Fibroblast of upper back skin (primary cell): ENCODE data around the gene PSG4.
"Not testable (repeated sequence)": the region's sequence is repeated elsewhere in the genome, so short reads cannot be mapped to it uniquely, and the experiment has no call there.

ENCODE experiments used
- DNase-seq: peaks from one replicate; pipeline ENCODE4 v3.0.0-alpha.2; 2013

PSG4 gene

DNA sequence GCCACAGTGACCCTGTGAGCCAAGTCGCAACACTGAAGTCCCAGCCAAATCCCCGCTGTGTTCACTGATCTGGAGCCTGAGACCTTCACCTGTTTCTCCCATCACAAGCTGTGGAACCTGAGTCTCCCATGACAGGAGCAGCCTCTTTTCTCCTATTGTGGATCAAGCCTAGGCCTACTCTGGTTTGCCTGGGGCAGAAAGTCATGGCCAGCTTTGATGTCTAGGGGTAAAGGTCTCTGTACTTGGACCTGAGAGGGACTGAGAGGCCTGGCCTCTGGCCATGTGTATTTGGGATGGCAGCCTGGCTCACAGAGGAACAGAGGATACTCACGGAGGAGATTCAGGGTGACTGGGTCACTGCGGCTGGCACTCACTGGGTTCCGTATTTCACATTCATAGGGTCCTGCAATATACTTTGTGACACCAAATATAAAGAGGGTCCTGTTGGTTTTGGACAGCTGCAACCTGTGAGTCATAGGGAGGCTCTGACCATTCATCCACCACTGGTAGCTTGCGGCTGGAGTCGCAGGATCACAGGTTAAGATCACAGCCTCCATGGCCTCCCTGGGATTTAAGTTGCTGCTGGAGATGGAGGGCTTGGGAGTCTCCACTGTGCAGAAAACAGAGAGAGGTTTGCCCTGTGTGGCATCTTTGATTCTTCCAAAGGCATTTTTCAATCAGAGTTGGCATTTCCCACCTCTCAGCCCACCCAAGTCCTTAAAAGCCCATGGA is 7.6 kb downstream of the PSG4 start:
- DNase-seq = not testable (repeated sequence)

DNA sequence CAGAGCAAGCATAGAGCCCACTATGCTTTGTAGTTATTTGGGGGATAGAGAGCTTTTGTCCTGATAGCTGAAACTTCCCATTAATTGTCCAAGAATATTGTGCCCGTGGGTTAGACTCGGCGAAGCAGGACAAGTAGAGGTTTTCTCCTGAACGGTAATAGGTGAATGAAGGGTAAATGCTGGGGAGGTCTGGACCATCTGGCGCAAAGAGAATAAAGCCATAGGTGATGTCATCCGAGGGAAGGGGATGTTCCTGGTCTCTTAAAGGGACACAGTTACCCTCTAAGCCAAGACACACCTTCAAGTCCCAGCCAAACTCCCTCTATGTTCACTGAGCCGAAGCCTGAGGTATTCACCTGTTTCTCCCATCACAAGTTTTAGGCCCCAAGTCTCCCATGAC is 11.0 kb downstream of the PSG4 start:
- DNase-seq = not testable (repeated sequence)

DNA sequence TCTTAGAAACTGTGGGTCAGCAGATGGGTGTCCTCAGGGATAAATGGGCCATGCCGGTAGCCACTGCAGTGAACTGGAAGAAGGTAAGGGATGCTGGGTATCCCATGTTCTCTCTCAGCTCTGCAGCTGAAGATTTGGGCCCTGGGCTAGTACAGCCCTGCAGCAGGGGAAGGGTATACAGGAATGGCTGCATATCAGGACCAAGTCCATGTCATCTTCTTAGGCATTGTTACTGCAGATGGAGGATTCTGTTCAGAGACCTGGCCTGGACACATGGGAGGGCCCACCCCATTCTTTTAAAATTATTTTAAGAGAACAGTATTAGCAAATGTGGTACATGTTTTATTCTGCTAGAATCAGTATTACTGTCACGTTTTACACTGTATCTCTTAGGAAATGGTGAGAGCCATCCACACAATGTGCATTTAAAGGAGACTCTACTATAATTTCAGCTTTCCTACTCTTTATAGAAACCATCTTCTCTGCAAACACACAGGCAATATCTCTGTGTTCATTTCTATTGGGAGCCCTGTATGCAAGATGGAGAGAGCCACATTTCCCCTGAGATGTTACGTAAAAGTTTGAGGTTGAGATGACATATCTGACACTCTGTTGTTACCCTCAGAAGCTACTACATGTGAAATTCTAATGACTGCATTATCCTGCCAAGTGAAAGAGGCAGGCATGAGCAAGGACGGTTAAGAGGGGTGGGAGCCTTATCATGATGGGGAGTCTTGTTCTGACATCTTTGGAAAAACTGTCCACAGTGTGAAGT is 12.9 kb downstream of the PSG4 start:
- not testable (repeated sequence) for DNase-seq

DNA sequence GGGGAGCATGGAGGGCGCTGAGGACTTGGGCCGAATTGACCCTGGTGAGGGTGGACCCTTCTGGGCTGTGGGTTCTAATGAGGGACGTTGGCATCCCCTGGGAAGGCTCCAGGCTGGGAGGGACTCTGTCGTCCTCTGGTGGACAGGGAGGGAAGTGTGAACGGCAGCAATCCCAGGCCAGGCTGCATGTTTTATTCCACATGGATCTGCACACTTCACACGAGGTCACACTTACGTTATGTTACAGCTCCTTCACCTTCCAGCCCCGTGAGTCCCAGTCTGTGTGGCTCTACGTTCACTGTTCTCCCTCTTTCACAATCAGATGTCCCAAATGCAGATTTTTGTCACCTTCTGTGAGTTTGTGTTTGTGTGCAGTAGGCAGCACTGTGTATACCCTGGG is 17.3 kb downstream of the PSG4 start:
- not testable (repeated sequence) for DNase-seq

DNA sequence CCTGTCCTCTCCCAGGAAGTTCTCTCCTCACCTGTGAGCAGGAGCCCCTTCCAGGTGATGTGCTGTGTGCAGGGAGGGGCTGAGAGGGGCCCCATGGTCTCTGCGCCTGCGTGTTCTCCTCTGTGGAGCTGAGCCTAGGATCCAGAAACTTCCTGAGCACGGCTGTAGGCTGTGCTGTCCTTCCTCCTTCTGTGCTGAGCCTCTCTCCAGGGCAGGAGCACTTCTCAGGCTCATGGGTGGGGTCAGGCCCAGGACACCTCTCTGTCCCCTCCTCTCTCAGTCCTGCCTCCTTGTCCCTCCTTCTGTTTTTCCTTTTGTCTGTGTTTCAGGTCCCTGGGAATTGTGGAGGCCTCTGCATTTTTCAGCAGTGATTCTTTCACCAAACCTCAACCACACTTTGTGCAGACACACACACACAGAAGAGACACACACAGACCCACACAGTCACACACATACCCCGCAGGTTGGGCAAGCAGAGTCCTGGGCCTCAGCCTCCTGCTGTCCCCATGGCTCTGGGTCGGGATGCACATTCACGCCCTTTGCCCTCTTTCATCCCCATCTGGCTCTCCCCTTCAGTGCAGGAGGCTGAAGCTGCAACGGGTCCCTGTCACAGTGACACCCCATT is 19.0 kb downstream of the PSG4 start, which contains the start of gene PSG5:
Gene PSG5 (minus strand): TSS at position 226 of the 625 bp plus-strand sequence. CDS start 131 bp downstream, at position 95.
- peak; percentile 31 for DNase-seq

DNA sequence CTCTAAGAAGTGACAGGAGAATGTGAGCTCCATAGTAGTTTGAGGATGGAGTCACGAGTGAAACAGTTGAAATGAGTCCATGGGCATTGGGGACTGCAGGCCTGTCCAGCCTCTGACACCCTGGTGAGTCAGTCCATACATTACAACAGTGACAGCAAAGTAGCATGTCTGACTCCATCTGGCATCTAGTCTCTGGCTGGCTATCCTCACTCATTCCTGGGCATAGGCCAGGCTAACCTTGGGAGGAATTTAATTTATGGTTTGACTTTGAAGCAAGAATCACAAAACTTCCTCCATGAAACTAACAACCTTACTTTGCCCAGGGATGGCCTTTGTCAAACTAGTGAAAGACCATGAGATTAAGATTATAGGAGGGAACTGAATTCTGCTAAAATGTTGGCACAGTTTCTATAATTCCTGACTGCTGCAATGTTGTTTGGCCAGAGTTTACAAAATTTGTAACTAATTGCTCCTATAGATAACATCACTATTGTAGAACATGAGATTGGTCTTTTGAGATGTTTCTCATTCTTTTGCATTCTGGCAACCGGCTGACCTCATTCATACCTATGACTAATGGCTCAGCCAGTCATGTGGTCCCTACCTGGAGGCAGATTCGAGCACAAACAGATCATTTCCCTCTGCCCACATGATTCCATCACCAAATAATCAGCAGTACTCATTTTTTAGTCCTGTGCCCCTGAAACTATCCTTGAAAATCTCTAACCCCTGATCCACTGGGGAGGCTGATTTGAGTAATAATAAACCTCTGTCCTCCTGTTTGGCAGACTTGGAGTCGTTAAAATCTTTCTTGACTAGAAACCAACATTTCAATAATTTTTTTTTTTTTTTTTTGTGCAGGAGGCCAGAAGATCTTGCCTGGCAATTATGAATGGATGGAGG is 23.3 kb downstream of the PSG4 start:
- DNase-seq = peak; percentile 92

DNA sequence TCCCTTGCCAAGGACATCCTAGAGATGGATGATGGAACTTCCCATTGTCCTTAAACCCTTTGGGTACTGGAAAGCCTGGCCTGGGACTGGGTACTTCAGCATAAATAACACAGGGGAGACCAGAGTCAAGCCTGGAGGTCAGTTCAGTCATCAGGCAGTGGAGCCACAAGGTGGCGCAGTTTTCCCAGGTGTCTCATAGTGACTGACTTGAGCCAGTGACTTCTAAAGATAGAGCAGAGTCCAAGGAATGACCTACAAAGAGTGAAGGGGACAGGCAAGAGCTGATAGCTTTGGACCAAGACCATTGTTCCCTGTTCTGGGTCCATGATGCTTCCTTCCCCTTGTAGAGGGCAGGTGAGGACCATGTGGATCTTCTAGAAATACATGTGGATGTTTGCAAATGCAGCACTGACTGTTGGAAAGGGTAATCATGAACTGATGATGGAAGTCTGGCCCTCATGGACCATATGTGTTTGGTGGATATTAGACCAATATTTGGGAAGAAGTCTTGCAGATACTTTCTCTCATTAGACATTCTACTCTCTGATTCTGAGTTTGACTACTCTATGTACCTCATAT is 25.8 kb downstream of the PSG4 start:
- DNase-seq = not testable (repeated sequence)

DNA sequence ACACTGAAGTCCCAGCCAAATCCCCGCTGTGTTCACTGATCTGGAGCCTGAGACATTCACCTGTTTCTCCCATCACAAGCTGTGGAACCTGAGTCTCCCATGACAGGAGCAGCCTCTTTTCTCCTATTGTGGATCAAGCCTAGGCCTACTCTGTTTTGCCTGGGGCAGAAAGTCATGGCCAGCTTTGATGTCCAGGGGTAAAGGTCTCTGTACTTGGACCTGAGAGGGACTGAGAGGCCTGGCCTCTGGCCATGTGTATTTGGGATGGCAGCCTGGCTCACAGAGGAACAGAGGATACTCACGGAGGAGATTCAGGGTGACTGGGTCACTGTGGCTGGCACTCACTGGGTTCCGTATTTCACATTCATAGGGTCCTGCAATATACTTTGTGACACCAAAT is 26.9 kb downstream of the PSG4 start:
- not testable (repeated sequence) for DNase-seq

DNA sequence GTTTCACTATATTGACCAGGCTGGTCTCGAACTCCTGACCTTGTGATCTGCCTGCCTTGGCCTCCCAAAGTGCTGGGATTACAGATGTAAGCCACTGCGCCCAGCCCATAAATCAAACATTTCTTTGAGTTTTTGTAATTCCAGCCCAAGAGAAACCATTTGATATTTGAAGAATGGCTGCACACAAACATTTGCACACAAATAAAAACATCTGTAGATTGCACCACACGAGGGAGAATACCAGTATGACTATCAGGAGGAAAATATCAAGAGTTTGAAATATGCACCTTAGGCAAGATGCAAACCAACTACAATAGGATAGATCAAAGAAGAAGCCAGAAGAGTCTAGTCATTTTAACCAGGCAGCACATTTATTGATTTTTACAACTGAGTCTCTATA is 39.5 kb downstream of the PSG4 start:
- DNase-seq = not testable (repeated sequence)

DNA sequence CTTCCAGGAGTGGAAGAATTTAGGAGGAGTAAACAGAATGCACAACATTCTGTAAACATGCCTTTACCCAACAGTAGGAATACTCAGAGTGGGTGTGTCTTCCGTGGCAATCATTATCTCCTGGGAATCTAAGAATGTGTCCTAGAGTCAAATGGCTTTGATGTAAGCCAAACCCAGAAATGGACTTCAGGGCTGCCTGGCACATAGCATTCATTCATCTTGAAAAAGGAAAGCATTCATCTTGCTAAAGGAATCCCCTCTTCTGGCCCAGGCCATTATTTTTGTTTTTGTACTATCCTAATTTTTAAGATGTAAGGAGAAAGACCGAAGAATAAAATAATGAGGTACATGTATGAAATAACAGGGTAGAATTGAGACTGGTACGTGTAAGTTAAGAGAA is 42.3 kb downstream of the PSG4 start:
- not testable (repeated sequence) for DNase-seq

DNA sequence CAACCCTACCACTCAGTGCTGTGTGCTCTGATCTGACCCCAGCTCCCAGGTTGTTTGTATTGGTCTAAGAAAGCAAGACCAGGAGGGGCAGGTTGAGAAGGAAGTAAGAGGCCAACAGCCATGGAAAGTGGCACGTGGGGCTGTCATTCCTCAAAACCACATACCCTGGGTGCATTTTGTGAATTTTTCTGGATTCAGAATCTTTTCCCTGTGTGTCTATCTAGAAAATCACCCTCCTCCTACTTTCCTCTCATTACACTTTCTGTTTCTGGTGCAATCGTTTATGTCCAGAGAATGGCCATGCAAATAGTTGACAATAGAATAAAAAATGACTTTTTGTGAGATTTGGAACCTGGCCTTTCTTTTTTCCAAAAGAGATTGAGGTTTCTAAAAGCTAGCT is 43.2 kb downstream of the PSG4 start:
- not testable (repeated sequence) for DNase-seq

DNA sequence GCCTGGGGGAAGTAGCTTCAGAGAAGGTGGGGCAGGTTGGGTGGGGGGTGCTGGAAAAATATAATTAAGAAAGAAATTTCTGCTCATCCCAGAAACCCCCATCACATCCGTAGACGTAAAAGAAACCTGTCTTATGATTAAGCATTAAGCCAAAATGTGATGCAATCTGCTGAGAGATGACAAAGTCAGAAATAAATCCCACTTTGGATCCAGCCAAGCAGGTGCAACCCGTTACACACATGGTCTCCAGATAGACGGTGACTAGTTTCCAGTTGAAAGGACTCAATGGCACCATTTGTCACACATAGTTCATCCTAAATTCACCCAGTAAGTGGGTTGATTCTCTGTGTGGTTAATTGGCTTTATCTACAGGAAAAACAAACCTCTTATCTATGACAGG is 53.2 kb downstream of the PSG4 start:
- DNase-seq = no peak

DNA sequence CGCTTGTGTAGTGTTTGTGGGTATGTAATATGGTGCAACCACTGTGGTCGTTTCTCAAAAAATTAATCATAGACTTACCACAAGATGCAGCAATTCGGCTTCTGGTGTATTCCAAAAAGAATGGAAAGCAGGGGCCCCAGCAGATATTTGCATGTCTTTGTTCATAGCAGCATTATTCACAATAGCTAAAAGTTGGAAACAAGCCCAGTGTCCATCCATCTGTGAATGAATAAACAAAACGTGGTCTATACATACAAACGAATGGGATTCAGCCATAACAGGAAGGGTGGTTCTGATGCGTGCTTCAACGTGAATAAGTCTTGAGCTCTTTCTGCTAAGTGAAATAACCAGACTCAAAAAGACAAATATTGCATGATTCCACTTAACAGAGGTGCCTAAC is 55.6 kb downstream of the PSG4 start:
- DNase-seq = not testable (repeated sequence)

DNA sequence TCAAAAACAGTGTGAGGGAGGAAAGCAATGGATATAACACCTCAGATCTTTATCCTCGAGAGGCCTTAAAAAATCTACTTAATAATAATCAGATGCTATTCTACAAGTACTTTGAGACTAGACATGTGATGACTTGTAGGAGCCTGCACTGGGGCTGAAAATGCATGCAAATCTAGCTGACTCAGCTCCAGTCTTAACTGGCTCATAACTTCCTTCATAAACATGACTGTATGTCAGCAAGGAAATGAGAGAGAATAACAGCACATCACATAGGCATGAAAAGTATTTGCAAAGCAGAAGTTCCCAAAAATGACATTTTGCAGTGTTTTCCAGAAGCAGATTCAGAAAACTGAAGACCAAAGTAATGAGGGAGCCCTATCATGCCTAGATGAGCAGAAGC is 57.2 kb downstream of the PSG4 start:
- DNase-seq = peak; percentile 31
